OCI-LY3 (cell line): ENCODE data around the gene TFDP1.

ENCODE experiments used
- EZH2phosphoT487 ChIP-seq: fragments of 200-600 bp; shearing (Covaris generic); IDR thresholded peaks from 2 replicates; pipeline ENCODE4 v1.6.1; 2018; ENCODE audit warnings: antibody characterized with exemption, mixed run types, low read depth
- TF ChIP-seq, protein P1 (sequence below): fragments of 200-600, 300-600 bp; sonication (generic); IDR thresholded peaks from 2 replicates; pipeline ENCODE4 v1.5.1; 2014; ENCODE audit warnings: antibody characterized with exemption, low read length, low read depth

DNA sequence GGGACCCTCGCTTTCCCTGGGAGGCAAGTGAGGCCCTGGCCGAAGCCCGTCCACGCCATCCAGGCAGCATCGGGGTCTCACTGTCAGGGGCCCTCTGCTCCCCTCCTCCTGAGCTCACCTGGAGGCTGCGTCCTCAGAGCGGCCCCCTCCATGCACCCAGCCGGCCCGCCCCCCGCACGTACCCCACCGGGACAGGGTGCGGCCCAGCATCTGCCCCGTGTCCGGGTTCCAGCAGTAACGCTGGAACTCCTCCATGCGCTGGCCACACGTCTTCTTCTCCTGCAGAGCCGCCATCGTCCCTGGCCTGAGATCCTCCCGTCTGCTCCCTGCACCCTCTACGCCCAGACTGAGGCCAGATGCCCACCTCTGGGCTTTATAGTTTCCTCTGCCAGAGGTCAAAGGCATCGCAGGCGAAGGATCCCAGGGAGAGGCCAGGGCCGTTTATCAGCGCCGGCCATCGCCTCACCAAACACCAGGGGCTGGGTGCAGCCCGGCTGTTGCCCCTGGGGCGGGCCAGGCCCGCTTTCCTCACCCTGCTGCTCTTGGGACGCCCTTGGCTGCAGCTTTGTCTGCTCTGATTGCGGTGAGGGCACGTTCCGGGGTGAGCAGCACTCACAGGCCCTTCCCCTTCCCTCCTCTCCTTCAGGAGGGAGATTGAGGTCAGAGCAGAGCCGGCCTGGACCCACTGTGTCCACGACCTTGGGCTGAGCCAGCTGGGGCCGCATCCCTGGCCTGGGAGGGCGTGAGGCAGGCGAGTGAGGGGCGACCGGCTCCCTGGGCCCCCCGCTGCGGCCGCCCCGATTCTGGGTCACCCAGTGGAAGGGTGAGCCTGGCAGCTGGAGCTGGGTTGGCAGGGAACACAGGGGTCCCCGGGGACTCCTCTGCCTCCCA lies 73.5 kb downstream of the TFDP1 start, which contains the start of gene ATP4B:
- TF ChIP-seq EZH2phosphoT487: no peak
- TF ChIP-seq, protein P1, sequence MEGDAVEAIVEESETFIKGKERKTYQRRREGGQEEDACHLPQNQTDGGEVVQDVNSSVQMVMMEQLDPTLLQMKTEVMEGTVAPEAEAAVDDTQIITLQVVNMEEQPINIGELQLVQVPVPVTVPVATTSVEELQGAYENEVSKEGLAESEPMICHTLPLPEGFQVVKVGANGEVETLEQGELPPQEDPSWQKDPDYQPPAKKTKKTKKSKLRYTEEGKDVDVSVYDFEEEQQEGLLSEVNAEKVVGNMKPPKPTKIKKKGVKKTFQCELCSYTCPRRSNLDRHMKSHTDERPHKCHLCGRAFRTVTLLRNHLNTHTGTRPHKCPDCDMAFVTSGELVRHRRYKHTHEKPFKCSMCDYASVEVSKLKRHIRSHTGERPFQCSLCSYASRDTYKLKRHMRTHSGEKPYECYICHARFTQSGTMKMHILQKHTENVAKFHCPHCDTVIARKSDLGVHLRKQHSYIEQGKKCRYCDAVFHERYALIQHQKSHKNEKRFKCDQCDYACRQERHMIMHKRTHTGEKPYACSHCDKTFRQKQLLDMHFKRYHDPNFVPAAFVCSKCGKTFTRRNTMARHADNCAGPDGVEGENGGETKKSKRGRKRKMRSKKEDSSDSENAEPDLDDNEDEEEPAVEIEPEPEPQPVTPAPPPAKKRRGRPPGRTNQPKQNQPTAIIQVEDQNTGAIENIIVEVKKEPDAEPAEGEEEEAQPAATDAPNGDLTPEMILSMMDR: no peak
